IMR-90 (cell line): Measurements from ENCODE around the gene AUTS2. TPM values are rescaled to one million over a fixed set of nuclear protein-coding genes. Genes with fewer than 3 reads are reported as not detected.

Experiments
- ATAC-seq: fragments of 200-7000 bp; cut with Tn5 transposase; 2 replicates; pipeline ENCODE4 v1.9.1; 2020; ENCODE audit warnings: low read depth, mild to moderate bottlenecking, moderate library complexity
- BruUV-seq: library from RNA; stranded (reverse); fragments of 400-500 nt; replicated peaks from 2 replicates; lab custom pipeline; 2021; lab: Mats Ljungman, UMichigan
- CTCF ChIA-PET: fragments of 300-600 bp; formaldehyde crosslinking; extraction: SDS; loops from one replicate; lab custom pipeline; 2021; ENCODE audit warnings: antibody characterized with exemption; lab: Yijun Ruan, JAX
- POLR2A ChIA-PET: fragments of 300-600 bp; sonication (Branson Sonifier 250); formaldehyde crosslinking; loops from one replicate; lab custom pipeline; 2022; ENCODE audit warnings: antibody characterized with exemption; ENCODE audit not compliant: unreplicated experiment; lab: Charles Lee
- DNase-seq: peaks from one replicate; pipeline ENCODE4 v3.0.0; 2013
- H2AFZ ChIP-seq: replicated peaks from 2 replicates; pipeline ENCODE3; 2013; ENCODE audit warnings: low read length, mild to moderate bottlenecking; ENCODE audit not compliant: poor library complexity
- H2AK5ac ChIP-seq: 2 replicates; pipeline ENCODE4 v1.6.1; 2013; ENCODE audit warnings: low read depth, low read length, inconsistent platforms
- H2AK9ac ChIP-seq: replicated peaks from 2 replicates; pipeline ENCODE3; 2013; ENCODE audit warnings: mild to moderate bottlenecking, low read depth, low read length, moderate library complexity; ENCODE audit not compliant: poor library complexity
- H2BK120ac ChIP-seq: 2 replicates; pipeline ENCODE4 v1.6.1; 2013; ENCODE audit warnings: low read depth, low read length, inconsistent platforms
- H2BK15ac ChIP-seq: 3 replicates; pipeline ENCODE4 v1.6.1; 2013; ENCODE audit warnings: low read depth, low read length, inconsistent platforms
- H2BK20ac ChIP-seq: 2 replicates; pipeline ENCODE4 v1.6.1; 2013; ENCODE audit warnings: low read depth, mild to moderate bottlenecking, inconsistent platforms, low read length, moderate library complexity
- H2BK5ac ChIP-seq: 2 replicates; pipeline ENCODE4 v1.6.1; 2013; ENCODE audit warnings: mild to moderate bottlenecking, low read depth, low read length, inconsistent platforms; ENCODE audit not compliant: poor library complexity, severe bottlenecking
- H3K14ac ChIP-seq: replicated peaks from 2 replicates; pipeline ENCODE4 v1.6.1; 2013; ENCODE audit warnings: low read depth, low read length, inconsistent platforms
- H3K18ac ChIP-seq: 2 replicates; pipeline ENCODE4 v1.6.1; 2013; ENCODE audit warnings: low read depth, low read length, control low read depth
- H3K23ac ChIP-seq: 2 replicates; pipeline ENCODE4 v1.6.1; 2013; ENCODE audit warnings: low read depth, low read length, inconsistent platforms
- H3K27ac ChIP-seq: 2 replicates; pipeline ENCODE4 v1.5.1; 2013; ENCODE audit warnings: mild to moderate bottlenecking, control low read depth, low read length; ENCODE audit not compliant: insufficient read depth
- H3K27me3 ChIP-seq: 2 replicates; pipeline ENCODE4 v1.6.1; 2013; ENCODE audit warnings: low read length; ENCODE audit not compliant: control insufficient read depth, insufficient read depth
- H3K36me3 ChIP-seq: 2 replicates; pipeline ENCODE4 v1.6.1; 2013; ENCODE audit warnings: low read length, mixed read lengths; ENCODE audit not compliant: control insufficient read depth, insufficient read depth
- H3K4ac ChIP-seq: 2 replicates; pipeline ENCODE4 v1.6.1; 2013; ENCODE audit warnings: low read depth, low read length, inconsistent platforms
- H3K4me1 ChIP-seq: 2 replicates; pipeline ENCODE4 v1.6.1; 2013; ENCODE audit warnings: low read length, mixed read lengths; ENCODE audit not compliant: control insufficient read depth, insufficient read depth
- H3K4me2 ChIP-seq: 2 replicates; pipeline ENCODE4 v1.6.1; 2013; ENCODE audit warnings: low read depth, mild to moderate bottlenecking, control low read depth, low read length, moderate library complexity
- H3K4me3 ChIP-seq: 2 replicates; pipeline ENCODE4 v1.5.1; 2013; ENCODE audit warnings: low read depth, mild to moderate bottlenecking, control low read depth, low read length, moderate library complexity; ENCODE audit not compliant: insufficient read depth
- H3K56ac ChIP-seq: 2 replicates; pipeline ENCODE4 v1.6.1; 2013; ENCODE audit warnings: low read length, inconsistent platforms; ENCODE audit not compliant: insufficient read depth; ENCODE audit errors: extremely low read depth
- H3K79me1 ChIP-seq, 2 experiments: 2 replicates each; pipeline ENCODE4 v1.6.1; 2013; ENCODE audit warnings: low read length in 2 of 2, inconsistent platforms in 1 of 2, low read depth in 1 of 2
- H3K9ac ChIP-seq: 2 replicates; pipeline ENCODE4 v1.6.1; 2013; ENCODE audit warnings: low read depth, low read length, control low read depth
- H3K9me1 ChIP-seq: 2 replicates; pipeline ENCODE4 v1.6.1; 2013; ENCODE audit warnings: low read length, inconsistent platforms; ENCODE audit not compliant: insufficient read depth
- H3K9me3 ChIP-seq: 2 replicates; pipeline ENCODE4 v1.6.1; 2013; ENCODE audit warnings: low read length; ENCODE audit not compliant: control insufficient read depth, insufficient read depth
- H4K20me1 ChIP-seq: 2 replicates; pipeline ENCODE4 v1.6.1; 2013; ENCODE audit warnings: low read length, inconsistent platforms; ENCODE audit not compliant: insufficient read depth
- H4K5ac ChIP-seq: 2 replicates; pipeline ENCODE4 v1.6.1; 2013; ENCODE audit warnings: mild to moderate bottlenecking, low read depth, low read length, control low read depth
- H4K8ac ChIP-seq, 2 experiments: 2 replicates each; pipeline ENCODE4 v1.6.1; 2013; ENCODE audit warnings: low read depth in 2 of 2, low read length in 2 of 2, control low read depth in 1 of 2, inconsistent platforms in 1 of 2
- H4K91ac ChIP-seq: 2 replicates; pipeline ENCODE4 v1.6.1; 2013; ENCODE audit warnings: low read depth, low read length, inconsistent platforms; ENCODE audit not compliant: insufficient read depth
- BHLHE40 ChIP-seq: fragments of 150-350 bp; IDR thresholded peaks from 2 replicates; pipeline ENCODE4 v1.6.1; 2016; ENCODE audit warnings: mild to moderate bottlenecking, low read depth, low read length
- CEBPB ChIP-seq: IDR thresholded peaks from 2 replicates; pipeline ENCODE4 v1.6.1; 2012; ENCODE audit warnings: low read depth, low read length, improper control_type of control experiment
- CHD1 ChIP-seq: IDR thresholded peaks from 2 replicates; pipeline ENCODE4 v1.6.1; 2012; ENCODE audit warnings: low read depth, low read length, improper control_type of control experiment
- CTCF ChIP-seq: conservative IDR thresholded peaks from 2 replicates; pipeline ENCODE4 v1.5.1; 2012; ENCODE audit warnings: mild to moderate bottlenecking, low read depth, low read length, improper control_type of control experiment
- ELK1 ChIP-seq: fragments of 150-350 bp; IDR thresholded peaks from 2 replicates; pipeline ENCODE4 v1.6.1; 2016; ENCODE audit warnings: low read depth, mild to moderate bottlenecking, low read length, moderate library complexity, borderline replicate concordance
- FOS ChIP-seq: fragments of 150-350 bp; IDR thresholded peaks from 2 replicates; pipeline ENCODE4 v1.6.1; 2016; ENCODE audit warnings: low read depth, low read length
- MAFK ChIP-seq: IDR thresholded peaks from 2 replicates; pipeline ENCODE4 v1.6.1; 2012; ENCODE audit warnings: low read depth, low read length, improper control_type of control experiment
- MAZ ChIP-seq: IDR thresholded peaks from 2 replicates; pipeline ENCODE4 v1.6.1; 2012; ENCODE audit warnings: low read depth, mild to moderate bottlenecking, low read length, improper control_type of control experiment, moderate library complexity, borderline replicate concordance
- MXI1 ChIP-seq: IDR thresholded peaks from 2 replicates; pipeline ENCODE4 v1.6.1; 2012; ENCODE audit warnings: low read depth, mild to moderate bottlenecking, low read length, moderate library complexity, borderline replicate concordance
- NFE2L2 ChIP-seq: fragments of 150-350 bp; IDR thresholded peaks from 2 replicates; pipeline ENCODE4 v1.6.1; 2016; ENCODE audit warnings: low read depth, mild to moderate bottlenecking, low read length
- POLR2A ChIP-seq: IDR thresholded peaks from 2 replicates; pipeline ENCODE4 v1.6.1; 2012; ENCODE audit warnings: mild to moderate bottlenecking, low read depth, low read length
- RAD21 ChIP-seq: IDR thresholded peaks from 2 replicates; pipeline ENCODE4 v1.6.1; 2012; ENCODE audit warnings: low read length, improper control_type of control experiment
- RCOR1 ChIP-seq: IDR thresholded peaks from 2 replicates; pipeline ENCODE4 v1.6.1; 2012; ENCODE audit warnings: mild to moderate bottlenecking, low read length, improper control_type of control experiment; ENCODE audit not compliant: insufficient replicate concordance
- RFX5 ChIP-seq: IDR thresholded peaks from 2 replicates; pipeline ENCODE4 v1.8.0; 2012; ENCODE audit warnings: low read depth, mild to moderate bottlenecking, low read length, moderate library complexity
- SMC3 ChIP-seq: fragments of 150-350 bp; IDR thresholded peaks from 2 replicates; pipeline ENCODE4 v1.6.1; 2016; ENCODE audit warnings: low read depth, mild to moderate bottlenecking, antibody characterized with exemption, low read length, moderate library complexity
- USF2 ChIP-seq: fragments of 150-350 bp; IDR thresholded peaks from 2 replicates; pipeline ENCODE4 v1.6.1; 2017; ENCODE audit warnings: mild to moderate bottlenecking, antibody characterized with exemption, low read length, low read depth
- WGBS, 2 experiments: methylation state at CpG; one replicate each; pipeline versions ENCODE4 v1.1.5 to v1.1.7; 2013; ENCODE audit warnings: missing lambda C conversion rate in 2 of 2; ENCODE audit not compliant: insufficient read length in 1 of 2; ENCODE audit errors: extremely low coverage in 2 of 2; 5-methylcytosine and 5-hydroxymethylcytosine counted together
- dilution Hi-C: fragments of 300-500 bp; cut with HindIII; formaldehyde crosslinking; loops from one replicate; pipeline ENCODE4 v1.14.3; 2018; ENCODE audit warnings: low sequenced_read_pairs; ENCODE audit not compliant: unreplicated experiment
- in situ Hi-C: fragments of 300-500 bp; cut with MboI; formaldehyde crosslinking; loops from 3 replicates; pipeline ENCODE4 v1.14.3; 2019; ENCODE audit warnings: low sequenced_read_pairs, inconsistent platforms, mixed read lengths
- intact Hi-C: fragments of 100-400 bp; cut with micrococcal nuclease; formaldehyde crosslinking; loops from 2 replicates; pipeline ENCODE4 v1.10.0; 2022
- polyA plus RNA-seq, 3 experiments: library from polyadenylated mRNA; depleted of rRNA; stranded (reverse); fragments of >200 nt; gene quantifications; 2 replicates each; pipeline ENCODE4 v1.2.3, GENCODE V29; 2012; ENCODE audit warnings: low replicate concordance in 1 of 3
- total RNA-seq: library from RNA; depleted of rRNA; stranded (reverse); fragments of >200 nt; gene quantifications from 2 replicates; pipeline ENCODE4 v1.2.3, GENCODE V29; 2012

AUTS2 gene
- total and polyA plus RNA-seq, 2 of the 4 experiments (the other 2 are of a cell fraction) = 0.90 to 3.0 TPM

GRCh38 chr7:70372768-70373515 is 774.7 kb downstream of the AUTS2 start:
- H3K36me3 ChIP-seq = no peaks in the 10 kb centered on the region
- no peak overlapping the region for H3K18ac ChIP-seq
- H3K56ac ChIP-seq = no peak overlapping the region
- no peaks in the 10 kb centered on the region for H3K4me1 ChIP-seq
- ATAC-seq = no peak
- no peak overlapping the region for H2AFZ ChIP-seq
- H4K20me1 ChIP-seq = no peaks in the 10 kb centered on the region
- H3K4me2 ChIP-seq = no peak overlapping the region
- H3K9me3 ChIP-seq = no peaks in the 10 kb centered on the region
- H3K14ac ChIP-seq = no peak overlapping the region
- no peak for DNase-seq
- H4K8ac ChIP-seq = no peak overlapping the region
- POLR2A ChIA-PET = no interaction called here
- H3K27me3 ChIP-seq = no peaks in the 10 kb centered on the region
- TF ChIP-seq ELK1 = no peak
- no peak for TF ChIP-seq RAD21
- no peak for TF ChIP-seq MAZ
- TF ChIP-seq BHLHE40 = no peak
- TF ChIP-seq CHD1 = no peak
- no peak for TF ChIP-seq FOS
- TF ChIP-seq RFX5 = no peak
- no peak for TF ChIP-seq USF2
- TF ChIP-seq POLR2A = no peak
- no peak for TF ChIP-seq SMC3
- no peak for TF ChIP-seq NFE2L2
- TF ChIP-seq MAFK = no peak
- no peak for TF ChIP-seq RCOR1
- TF ChIP-seq CEBPB = no peak
- no peak for TF ChIP-seq MXI1
- TF ChIP-seq CTCF = no peak
- H4K5ac ChIP-seq = no peak overlapping the region
- H2AK9ac ChIP-seq = no peak overlapping the region
- no peak overlapping the region for H3K9ac ChIP-seq
- no peaks in the 10 kb centered on the region for H3K79me1 ChIP-seq
- no peak overlapping the region for H2BK15ac ChIP-seq
- CTCF ChIA-PET = no interaction called here
- no peak overlapping the region for H3K4ac ChIP-seq
- BruUV-seq = no TSS peak
- dilution Hi-C loops = no loop called here
- H2BK5ac ChIP-seq = no peak overlapping the region
- H2BK120ac ChIP-seq = no peak overlapping the region
- H3K27ac ChIP-seq = no peak overlapping the region
- no peak overlapping the region for H3K4me3 ChIP-seq
- in situ Hi-C loops = no loop called here
- no CpG with 5 or more reads among the region's 6 CpGs for WGBS, 2 experiments
- H2BK20ac ChIP-seq = no peak overlapping the region
- no peaks in the 10 kb centered on the region for H3K9me1 ChIP-seq
- H4K91ac ChIP-seq = no peak overlapping the region
- H2AK5ac ChIP-seq = no peak overlapping the region
- H3K23ac ChIP-seq = no peak overlapping the region
- intact Hi-C loops = no loop called here
